HG03135 (cell line): ENCODE data around the gene SYCP2.

Source experiments
- ATAC-seq: cut with Tn5 transposase; IDR thresholded peaks from one replicate; pipeline ENCODE4 v1.9.1; 2021; ENCODE audit warnings: mild to moderate bottlenecking, moderate library complexity; ENCODE audit not compliant: unreplicated experiment

Gene SYCP2

DNA sequence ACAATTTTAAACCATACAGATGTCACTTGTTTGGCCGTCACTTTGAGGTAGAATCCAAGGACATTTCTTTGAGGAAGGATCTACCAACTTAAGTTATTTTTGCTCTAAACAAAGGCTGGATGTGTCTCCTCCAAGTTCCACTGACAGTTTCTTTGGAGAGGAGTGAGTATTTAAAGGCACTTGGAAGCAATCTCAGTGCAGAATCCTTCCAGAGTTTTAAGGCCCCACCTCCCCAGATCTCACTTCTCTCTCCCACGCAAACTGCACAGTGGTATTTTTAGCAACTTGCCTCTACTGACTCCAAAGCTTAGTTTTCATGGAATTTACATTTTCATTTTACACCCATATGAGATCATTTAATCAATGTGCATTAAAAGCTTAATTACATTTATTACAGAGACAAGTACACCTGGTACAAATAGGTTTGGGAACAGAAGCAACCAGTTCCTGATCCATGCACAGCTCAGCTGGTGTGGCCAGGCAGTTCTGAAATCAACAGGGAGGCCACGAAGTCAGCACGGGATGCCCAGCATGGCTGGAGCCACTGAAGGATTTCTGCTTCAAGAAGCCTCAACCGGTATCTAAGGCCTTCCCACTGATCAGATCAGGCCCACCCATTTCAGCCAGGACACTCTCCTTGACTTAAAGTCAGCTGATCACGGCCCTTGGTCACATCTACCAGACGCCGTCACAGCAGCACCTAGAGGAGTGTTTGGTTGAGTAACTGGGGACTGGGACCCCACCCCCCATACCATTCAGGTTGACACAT, 109.8 kb downstream of the SYCP2 start:
- ATAC-seq = no peak

DNA sequence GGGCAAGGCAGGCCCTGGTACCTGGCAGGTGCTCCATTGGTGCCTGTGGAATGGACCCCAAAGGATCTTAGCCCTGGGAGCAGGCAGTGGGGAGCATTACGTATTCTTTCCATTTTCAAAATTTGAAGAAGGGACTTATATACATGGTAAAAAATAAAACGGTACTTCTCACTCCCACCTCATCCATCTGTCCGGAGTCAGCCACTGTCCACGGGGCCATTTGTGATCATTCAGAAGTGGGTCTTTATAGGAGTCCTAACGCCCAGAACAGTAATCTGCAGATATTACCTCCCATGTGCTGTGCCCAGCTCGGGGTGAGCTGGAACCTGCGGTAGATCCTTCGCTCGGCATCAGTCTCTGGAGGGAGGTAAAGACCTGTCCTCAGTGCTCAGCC, 110.4 kb downstream of the SYCP2 start:
- ATAC-seq = no peak

DNA sequence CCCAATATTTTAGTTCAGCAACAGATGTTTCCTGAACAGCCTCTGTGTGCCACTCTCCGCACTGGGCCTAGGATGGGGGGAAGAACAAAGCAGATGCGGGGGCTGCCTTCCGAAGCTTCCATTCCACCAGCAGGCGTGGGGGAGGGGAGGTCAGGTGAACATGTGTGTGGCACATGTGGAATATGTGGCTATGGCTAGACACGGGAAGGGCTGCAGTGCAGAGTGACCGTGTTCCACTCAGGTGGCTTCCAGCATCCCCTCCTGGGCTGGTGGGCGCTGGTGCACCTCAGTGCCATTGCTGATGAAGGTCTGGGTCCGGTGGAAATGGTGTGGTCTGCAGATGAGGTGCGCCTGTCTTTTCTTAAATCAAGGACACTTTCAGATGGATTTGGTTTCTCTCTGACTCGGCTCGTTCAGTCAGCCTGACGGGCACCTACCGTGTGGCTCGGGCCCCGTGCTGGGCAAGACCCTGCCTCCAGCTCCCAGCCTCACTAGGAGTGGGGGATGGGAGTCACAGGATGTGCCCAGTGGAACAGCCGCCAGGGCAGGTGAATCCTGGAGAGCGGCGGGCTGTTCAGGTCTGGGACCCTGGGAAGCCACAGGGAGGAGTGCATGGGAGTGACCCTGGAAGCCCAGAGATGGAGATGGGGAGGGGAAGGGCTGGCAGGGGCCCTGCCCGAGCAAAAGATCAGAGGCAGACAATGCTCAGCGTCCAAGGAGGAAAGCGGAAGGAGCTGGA, 111.0 kb downstream of the SYCP2 start:
- no peak for ATAC-seq

DNA sequence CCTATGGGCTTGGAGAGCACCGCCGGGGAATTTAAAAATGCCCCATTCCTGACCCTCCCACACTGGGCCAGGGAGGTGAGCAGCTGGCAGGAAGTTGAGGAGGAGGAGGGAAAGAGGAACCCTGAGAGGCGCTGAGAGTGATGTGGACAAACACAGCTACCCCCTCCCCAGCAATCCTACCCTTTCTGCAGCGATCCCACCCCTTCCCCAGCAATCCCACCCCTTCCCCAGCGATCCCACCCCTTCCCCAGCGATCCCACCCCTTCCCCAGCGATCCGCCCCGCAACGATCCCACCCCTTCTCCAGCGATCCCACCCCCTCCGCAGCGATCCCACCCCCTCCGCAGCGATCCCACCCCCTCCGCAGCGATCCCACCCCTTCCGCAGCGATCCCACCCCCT, 111.6 kb downstream of the SYCP2 start:
- no peak for ATAC-seq

DNA sequence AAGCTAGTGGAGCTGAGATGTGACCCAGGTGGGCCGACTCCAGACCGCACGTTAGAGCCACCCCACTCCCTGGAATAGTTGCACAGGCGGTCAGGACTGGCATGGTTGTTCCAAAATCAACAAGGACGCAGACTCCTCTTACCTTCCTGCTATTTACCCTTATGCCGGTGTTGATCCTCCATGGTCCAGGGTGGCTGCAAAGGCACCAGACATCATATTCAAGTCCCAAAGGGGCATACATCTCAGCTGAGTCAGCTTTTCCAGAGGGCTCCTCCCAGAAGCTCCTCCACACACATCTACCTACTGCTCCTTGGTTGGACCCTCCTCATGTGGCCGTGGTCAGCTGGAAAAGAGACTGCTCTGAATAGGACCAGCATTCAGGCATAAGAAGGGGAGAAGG, 112.2 kb downstream of the SYCP2 start:
- ATAC-seq = no peak

DNA sequence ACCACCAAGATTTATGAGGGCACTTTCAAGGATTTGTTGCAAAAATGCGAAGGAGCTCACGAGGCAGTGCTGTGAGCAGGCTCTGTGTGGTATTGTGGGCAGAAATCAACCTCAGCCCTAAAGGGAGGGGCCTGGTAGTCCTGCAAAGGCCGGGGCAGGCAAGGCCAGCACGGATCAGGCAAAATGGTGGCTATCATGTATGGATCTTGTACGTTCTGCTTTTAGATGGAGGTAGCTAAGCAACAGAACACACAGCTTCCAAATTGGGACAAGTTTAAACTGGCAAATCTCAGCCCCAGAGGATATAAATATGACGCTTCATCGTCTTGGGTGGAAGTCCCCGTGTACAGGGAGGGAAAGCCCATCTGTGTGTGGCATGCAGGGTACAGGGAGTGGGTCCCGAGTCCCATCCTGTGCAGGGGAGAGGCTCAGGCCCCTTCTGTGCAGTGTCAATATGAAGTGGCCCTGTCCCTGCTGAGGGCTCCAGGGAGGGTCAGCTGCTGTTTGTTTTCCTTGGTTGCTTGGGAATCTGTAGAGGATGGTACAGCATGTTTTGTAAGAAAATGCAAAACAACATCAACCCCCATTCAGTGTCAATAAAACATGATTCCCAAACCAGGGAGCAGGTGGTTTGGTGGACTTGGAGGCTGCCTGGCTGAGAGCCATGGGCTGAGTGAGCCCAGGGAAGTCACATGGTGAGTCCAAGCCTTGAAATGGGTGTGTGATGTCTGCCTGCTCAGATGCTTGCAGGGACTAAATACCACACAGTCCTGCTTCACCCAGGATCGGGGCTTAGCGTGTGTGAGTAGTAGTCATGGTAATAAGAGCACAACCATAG, 113.0 kb downstream of the SYCP2 start:
- no peak for ATAC-seq

DNA sequence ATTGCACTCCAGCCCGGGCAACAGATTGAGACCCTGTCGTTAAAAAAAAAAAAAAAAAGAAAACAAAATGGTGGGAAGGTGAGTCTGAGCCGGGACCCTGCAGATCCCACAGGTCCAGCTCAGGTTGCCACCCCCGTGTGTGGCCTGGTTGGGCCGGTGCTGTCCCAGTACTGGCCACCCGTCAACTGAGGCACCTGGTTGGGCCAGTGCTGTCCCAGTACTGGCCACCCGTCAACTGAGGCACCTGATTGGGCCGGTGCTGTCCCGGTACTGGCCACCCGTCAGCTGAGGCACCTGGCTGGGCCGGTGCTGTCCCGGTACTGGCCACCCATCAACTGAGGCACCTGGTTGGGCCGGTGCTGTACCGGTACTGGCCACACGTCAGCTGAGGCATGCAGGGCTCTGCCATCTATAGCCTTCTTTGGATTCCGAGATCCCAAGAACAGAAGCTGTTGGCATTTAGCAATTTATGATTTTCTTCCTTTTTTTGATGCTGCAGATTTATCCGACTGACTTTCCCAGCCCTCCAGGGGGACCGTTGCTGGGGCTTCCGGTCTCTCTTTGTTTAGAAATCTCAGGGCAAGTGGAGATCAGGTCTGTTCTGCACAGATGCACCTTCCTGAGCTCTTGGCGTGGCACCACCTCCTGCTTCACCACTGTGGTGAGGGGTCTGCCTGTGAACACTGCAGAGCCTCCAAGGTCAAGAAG, 113.8 kb downstream of the SYCP2 start:
- no peak for ATAC-seq

DNA sequence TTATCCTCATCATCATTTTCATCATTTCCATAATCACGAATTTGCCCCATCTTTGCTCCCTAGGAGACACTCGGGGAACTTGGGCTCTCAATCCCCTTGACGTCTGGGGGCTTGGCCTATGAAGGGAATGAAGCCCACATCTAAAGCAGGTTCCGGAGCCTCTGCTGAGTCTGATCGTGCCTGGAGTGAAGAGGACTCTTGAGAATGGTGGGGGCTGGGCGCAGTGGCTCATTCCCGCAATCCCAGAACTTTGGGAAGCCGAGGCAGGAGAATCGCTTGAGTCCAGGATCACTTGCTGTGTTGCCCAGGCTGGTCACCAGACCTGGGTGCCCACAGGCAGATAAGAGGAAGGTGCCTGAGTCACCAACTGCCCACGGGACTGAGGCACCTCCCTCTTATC, 114.5 kb downstream of the SYCP2 start:
- no peak for ATAC-seq

DNA sequence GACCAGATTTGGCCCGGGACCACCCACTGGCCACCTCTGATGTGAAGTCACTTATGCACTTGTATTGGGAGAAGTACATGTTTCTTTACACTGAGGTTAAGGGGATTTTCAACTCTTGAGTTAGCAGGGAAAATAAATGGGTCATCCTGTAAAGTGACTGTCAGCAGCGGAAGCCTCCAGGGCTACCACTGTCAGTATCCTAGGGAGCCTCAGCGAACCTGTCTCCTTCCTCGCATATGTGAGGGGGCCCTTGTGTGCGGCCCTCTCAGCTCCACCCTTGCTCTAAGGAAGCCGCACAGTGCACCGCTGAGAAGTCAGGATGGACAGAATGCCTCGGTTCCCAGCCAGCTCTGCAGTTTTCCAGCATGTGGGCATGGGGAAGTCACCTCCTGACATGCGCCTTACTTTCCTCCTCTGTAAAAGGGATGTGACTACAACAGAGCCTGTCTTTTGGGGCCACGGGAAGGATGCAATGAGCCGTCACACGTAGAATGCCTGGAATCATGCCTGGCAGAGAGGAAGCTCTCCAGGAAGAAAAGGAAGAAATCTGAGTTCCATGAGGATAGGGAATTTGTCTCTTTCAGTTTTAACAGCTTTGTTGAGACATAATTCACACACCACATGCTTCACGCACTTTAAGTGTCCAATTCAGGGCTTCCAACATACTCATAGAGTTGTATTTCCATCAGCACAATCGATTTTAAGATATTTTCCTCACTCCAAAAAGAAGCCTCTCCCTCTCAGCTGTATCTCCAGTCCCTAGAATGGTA, 115.4 kb downstream of the SYCP2 start:
- ATAC-seq = no peak

DNA sequence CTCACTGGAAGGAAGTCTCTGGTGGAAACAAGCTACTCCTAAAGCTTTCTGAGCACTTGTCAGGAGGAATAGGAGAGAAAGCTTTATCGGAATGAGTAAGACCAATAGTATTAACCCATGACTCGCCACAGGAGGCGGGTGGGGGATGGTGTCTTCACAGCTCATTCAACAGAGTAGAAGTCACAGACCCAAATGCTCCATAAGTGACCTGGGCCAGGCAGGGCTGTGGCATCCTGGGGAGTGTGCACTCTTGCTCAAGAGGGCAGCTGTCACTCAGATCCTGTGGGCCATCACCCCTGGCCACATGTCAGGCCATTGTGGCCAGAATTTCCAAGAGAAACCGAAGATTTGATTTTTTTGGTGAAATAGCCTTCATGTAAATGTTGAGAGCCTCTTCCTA, 116.0 kb downstream of the SYCP2 start:
- no peak for ATAC-seq

DNA sequence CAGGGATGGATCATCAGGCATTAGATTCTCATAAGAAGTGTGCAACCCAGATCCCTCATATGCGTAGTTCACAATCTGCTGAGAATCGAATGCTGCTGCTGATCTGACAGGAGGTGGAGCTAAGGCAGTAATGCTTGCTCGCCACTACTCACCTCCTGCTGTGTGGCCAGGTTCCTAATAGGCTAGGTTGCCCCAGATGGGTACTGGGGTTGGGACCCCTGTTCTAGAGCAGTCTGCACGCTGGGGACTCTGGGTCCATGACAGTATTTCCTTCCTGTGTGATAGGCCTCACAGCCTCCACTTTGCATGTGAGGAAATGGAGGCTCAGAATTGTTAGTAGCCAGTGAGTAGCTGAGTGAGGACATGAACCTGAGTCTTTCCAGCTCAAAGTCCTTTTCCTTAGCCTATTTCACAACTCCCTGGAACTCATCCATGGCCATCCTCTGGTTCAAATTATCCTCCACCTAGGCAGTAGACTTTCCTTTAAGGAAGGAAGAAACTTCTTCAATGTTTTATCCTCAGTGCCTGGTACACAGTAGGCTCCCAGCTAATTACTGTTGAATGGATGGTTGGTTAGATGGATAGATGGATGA, 117.2 kb downstream of the SYCP2 start:
- ATAC-seq = no peak

DNA sequence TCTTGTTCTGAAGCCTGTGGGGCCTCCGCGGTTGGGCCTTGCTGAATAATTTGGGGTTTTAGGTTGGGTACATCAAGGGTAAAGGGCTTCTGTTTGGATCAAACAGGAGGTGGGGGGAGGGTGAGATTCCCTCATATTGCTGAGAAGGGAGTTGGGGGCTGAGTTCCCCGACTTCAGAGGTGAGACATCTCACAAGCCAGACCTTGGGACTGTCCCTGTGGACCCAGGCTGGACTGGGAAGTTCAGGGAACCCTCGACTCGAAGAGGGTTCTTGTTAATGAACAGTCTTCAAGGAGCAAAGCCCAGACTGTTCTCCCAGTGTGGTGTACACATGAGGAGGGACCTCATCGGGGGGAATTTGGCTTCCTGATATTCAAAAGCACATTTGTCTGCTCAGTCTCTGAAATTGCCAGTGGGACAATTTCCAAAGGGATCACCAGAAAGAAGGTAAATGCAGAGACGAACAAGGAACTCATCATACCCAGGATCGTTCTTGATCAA, 118.5 kb downstream of the SYCP2 start:
- ATAC-seq = no peak

DNA sequence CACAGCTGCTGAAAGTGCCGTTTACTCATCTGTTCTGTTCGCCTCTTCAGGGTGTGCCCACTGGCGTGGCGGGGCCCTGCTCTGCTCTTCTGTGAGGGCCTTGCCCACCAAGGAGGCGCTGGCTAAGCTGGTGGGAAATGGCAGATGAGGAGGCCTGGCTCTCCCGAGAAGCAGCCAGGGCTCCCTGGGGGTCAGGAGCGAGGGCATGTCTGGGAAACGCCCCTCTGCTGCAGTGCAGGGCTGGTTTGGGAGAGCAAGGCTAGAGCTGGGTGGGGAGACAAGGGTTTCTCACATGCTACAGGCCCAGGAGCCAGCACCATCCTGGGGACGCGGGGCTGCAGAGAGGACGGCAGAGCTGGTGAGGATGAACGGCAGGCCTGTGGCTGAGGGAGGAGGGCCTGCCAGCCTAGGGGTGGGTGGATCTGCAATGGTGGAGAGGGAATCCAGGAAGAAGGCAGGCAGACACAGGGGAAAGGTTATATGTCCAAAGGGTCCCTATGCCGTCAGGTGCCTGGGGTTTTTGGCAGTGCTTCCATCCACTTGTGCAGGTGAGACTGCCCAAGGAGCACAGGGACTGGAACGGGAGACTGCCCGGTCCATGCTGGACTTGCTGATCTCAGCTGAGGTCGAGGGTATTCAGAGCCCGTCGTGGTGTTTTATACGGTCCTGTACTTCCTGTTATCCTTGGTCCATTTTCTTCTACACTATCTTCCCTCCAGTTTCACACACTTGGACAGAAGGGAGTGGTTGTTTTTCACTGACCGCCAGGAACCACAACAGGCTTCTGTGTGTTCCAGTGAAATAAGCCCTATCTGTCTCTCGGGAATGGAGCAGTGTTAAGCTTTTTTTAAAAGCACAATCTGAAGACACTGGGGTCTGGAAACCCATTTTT, 119.2 kb downstream of the SYCP2 start:
- ATAC-seq = no peak
